ENCODE data around the gene LHCGR.

- no peak for TF ChIP-seq CREB1 (CRISPR knock-in tag; IDR thresholded peaks at IDR 0.05)
- TF ChIP-seq CTCF (IDR thresholded peaks at IDR 0.05) = no peak
- TF ChIP-seq E2F4 (CRISPR knock-in tag; IDR thresholded peaks at IDR 0.05; ENCODE audit: borderline replicate concordance, low read depth) = no peak
- TF ChIP-seq SP1 (CRISPR knock-in tag; conservative IDR thresholded peaks at IDR 0.05) = no peak
- TF ChIP-seq IRF2 (CRISPR knock-in tag; IDR thresholded peaks at IDR 0.05; ENCODE audit: borderline replicate concordance, low read depth) = no peak
- no peak for TF ChIP-seq HMGXB4 (CRISPR knock-in tag; IDR thresholded peaks at IDR 0.05)
- no peak for TF ChIP-seq ZNF121 (CRISPR knock-in tag; IDR thresholded peaks at IDR 0.05)
- no peak for TF ChIP-seq ZNF263 (CRISPR knock-in tag; IDR thresholded peaks at IDR 0.05; ENCODE audit: low read depth)
Measured at GRCh38 chr2:48792030-48792429, 36.5 kb upstream of the LHCGR start.
